Adipocyte (in vitro differentiated cells): ENCODE results near the gene SEL1L3.

Source experiments
- DNase-seq: peaks from one replicate; pipeline ENCODE4 v3.0.0-alpha.2; 2015; ENCODE audit warnings: low read depth
- H3K27me3 ChIP-seq: replicated peaks from 2 replicates; pipeline ENCODE4 v1.7.0; 2013; ENCODE audit warnings: mild to moderate bottlenecking, low read length, moderate library complexity; ENCODE audit not compliant: control insufficient read depth, insufficient read depth
- H3K36me3 ChIP-seq: 2 replicates; pipeline ENCODE4 v1.7.0; 2013; ENCODE audit warnings: low read length, mild to moderate bottlenecking, moderate library complexity; ENCODE audit not compliant: control insufficient read depth, insufficient read depth, severe bottlenecking
- H3K4me1 ChIP-seq: 2 replicates; pipeline ENCODE4 v1.7.0; 2013; ENCODE audit warnings: mild to moderate bottlenecking, low read length, moderate library complexity; ENCODE audit not compliant: control insufficient read depth, insufficient read depth
- H3K4me3 ChIP-seq: 2 replicates; pipeline ENCODE4 v1.7.0; 2013; ENCODE audit warnings: mild to moderate bottlenecking, low read length, moderate library complexity
- H3K9ac ChIP-seq: 2 replicates; pipeline ENCODE4 v1.7.0; 2013; ENCODE audit warnings: mild to moderate bottlenecking, low read length, moderate library complexity
- H3K9me3 ChIP-seq: 2 replicates; pipeline ENCODE4 v1.7.0; 2013; ENCODE audit warnings: mild to moderate bottlenecking, low read length, moderate library complexity; ENCODE audit not compliant: control insufficient read depth

Gene SEL1L3

DNA sequence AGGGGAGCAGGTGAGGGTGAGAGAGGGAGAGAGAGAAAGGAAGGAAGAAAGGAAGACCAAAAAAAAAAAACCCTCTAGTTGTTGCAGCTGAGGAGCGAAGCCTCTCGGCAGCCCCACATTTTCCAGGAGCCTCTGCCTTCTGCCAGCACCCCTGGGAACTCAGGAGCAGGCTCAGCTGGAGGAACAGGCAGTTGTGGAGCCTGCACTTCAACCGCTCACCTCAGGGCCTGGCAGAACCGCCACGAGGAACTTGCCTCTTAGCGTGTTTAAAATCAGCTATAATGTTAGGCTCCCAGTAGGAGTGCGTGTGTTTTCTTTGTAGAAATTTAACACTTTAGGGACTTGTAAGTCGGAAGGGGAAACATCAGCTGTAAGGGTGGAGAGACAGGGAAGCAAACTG is 65.7 kb downstream of the SEL1L3 start:
- Histone ChIP-seq H3K9ac (no peak overlapping the region), H3K4me1 (peaks cover 15% of the 10 kb centered on the region), H3K4me3 (no peak overlapping the region), H3K36me3 (no peaks in the 10 kb centered on the region), H3K9me3 (no peaks in the 10 kb centered on the region), H3K27me3 (no peaks in the 10 kb centered on the region)
- DNase-seq = no peak

DNA sequence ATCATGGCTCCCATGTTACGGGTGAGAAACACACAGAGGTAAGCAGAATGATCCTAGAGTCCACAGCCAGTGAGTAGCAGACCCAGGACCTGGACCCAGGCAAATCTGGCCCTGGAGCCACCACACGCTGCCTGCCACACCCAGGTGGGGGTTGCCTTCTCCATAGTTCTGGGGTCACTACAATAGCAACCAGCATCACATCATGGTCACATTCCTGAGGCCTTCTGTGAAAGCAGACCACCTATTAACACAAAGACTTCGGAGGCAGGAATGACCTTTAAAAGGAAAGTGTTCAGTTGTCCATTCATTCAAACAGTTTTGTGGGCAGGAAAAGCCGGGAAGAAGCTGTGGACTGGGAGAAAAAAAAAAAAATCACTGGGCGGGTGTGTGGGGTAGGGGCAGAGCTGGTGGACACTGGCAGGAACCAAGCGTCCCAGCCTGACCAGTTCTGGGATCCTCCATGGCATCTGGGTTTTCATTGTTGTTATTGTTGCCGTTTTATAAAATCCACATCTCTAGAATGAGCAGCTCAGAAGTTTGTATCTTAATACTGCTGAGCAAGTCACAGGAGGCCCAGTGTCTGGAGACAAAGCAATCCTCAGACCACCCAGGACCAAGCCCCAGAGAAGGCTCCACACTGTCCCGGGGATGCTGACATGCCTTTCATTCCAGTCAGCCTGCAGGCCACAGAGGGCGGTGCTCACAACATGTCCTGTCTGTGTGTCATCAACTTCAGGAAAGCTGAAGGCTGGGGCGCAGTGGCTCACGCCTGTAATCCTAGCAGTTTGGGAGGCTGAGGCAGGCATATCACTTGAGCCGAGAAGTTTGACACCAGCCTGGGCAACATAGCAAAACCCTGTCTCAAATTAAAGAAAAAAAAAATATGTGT is 67.0 kb downstream of the SEL1L3 start:
- H3K4me1 ChIP-seq = peaks cover 19% of the 10 kb centered on the region
- peak; percentile 76 for DNase-seq
- no peak overlapping the region for H3K9ac ChIP-seq
- no peaks in the 10 kb centered on the region for H3K36me3 ChIP-seq
- no peaks in the 10 kb centered on the region for H3K9me3 ChIP-seq
- H3K27me3 ChIP-seq = no peaks in the 10 kb centered on the region
- H3K4me3 ChIP-seq = no peak overlapping the region

DNA sequence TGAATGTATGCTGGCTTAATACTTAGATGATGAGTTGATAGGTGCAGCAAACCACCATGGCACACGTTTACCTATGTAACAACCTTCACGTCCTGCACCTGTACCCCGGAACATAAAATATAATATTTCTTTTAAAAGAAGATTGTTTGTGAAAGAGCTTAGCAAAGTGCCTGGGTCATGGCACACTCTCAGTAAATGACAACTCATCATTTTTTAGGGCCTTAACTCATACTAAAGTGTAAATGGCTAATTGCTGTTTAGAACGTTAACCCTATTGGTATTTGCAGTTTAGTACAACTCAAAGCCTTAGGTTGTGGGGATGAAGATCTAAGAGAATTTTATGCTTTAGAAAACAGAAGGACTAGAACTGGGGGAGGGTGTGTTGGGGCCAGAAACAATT is 67.7 kb downstream of the SEL1L3 start:
- peaks cover 19% of the 10 kb centered on the region for H3K4me1 ChIP-seq
- DNase-seq = no peak
- H3K9ac ChIP-seq = no peak overlapping the region
- no peak overlapping the region for H3K4me3 ChIP-seq
- H3K27me3 ChIP-seq = no peaks in the 10 kb centered on the region
- no peaks in the 10 kb centered on the region for H3K9me3 ChIP-seq
- H3K36me3 ChIP-seq = no peaks in the 10 kb centered on the region

DNA sequence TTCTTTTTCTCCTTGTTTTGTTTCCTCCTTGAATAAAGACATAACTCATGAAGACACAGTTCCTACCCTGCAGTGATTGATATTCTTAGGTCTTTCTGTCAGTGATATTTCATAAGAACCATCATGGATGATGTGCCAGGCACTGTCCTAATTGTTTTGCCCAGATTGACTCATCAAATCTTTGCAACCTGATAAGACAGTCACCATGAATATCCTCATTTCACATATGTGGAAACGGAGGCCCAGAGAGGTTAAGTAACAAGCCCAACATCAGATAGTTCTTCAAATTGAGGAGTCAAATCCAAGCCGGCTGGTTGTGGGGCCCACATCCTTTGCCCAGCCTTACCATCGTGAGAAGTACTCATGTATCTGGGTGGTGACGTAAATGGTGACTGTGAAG is 69.9 kb downstream of the SEL1L3 start:
- Histone ChIP-seq H3K9me3 (no peaks in the 10 kb centered on the region), H3K4me1 (peaks cover 19% of the 10 kb centered on the region), H3K4me3 (no peak overlapping the region), H3K36me3 (no peaks in the 10 kb centered on the region), H3K27me3 (peaks cover 3% of the 10 kb centered on the region), H3K9ac (no peak overlapping the region)
- DNase-seq = no peak

DNA sequence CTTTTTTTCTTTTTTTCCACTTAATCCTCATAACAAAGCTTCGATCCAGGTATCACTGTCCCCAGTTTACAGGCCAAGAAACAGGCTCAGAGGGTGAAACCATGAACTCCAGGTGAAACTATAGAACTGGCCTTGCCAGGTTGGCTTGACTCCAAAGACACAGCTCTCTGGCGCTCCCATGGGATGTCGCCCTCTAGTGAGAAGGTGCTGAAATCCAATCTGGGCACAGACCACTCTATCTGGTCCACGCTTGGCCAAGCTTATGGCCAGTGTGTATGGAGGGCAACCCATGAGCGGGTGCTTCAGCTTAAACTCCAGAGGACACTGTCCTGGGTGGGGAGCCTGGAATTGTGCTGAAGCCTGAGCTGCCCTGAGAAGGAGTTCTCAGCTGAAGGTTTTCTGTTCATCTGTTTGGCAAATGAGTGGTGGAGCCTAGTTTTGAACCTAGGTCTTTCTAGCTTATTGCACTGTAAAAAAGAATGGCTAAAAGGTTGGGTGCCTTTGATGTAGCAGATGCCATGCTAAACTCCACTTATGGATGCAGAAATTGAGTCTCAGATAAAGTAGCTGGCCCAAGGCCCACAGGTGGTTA is 70.5 kb downstream of the SEL1L3 start:
- H3K9ac ChIP-seq = no peak overlapping the region
- H3K36me3 ChIP-seq = no peaks in the 10 kb centered on the region
- H3K4me3 ChIP-seq = no peak overlapping the region
- no peak for DNase-seq
- no peaks in the 10 kb centered on the region for H3K9me3 ChIP-seq
- peaks cover 19% of the 10 kb centered on the region for H3K4me1 ChIP-seq
- H3K27me3 ChIP-seq = peaks cover 3% of the 10 kb centered on the region

DNA sequence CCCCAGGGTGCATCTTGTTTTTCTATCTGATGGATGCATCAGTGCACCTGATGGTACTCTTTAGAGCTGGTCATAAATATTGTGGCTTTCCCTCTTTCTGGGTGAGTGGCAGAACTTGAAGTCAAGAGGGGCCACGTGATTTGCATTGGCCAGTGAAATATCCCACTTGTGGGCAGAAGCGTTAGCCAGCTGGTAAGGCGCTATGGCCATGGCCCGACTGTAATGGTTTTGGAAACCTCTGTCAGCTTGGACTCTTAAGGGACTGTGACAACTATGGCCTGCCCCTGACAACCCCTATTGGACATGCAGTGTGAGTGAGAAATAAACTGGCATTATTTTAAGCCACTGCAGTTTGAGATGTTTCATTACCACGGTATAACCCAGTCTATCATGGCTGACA is 72.8 kb downstream of the SEL1L3 start:
- no peak overlapping the region for H3K9ac ChIP-seq
- H3K27me3 ChIP-seq = peaks cover 5% of the 10 kb centered on the region
- DNase-seq = no peak
- H3K36me3 ChIP-seq = no peaks in the 10 kb centered on the region
- peaks cover 10% of the 10 kb centered on the region for H3K4me1 ChIP-seq
- H3K4me3 ChIP-seq = no peak overlapping the region
- no peaks in the 10 kb centered on the region for H3K9me3 ChIP-seq

DNA sequence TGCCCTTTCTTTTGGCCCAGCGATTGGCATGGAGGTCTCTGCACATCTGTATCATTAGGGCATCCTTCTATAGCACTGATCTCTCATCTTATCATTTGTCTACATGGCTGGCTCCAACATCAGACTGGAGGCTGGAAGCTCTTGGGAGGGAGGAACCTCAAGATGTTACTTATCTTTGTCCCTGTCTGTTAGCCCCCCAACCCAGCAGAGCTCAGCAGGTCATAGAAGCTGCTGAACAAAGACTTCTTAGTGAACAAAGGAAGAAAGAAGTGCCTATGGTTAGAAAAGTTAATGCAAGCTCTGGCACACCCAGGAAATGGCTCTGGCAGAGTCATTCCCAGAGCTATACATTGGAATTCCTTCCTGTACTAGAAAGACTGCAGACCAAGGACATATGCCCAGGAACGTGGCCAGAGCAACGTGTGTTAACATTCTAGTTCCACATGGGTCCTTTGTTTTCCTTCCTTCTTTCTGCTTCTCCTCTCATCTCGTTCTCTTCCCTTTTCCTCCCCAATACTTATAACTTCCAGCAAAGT is 74.0 kb downstream of the SEL1L3 start:
- Histone ChIP-seq H3K9me3 (no peaks in the 10 kb centered on the region), H3K36me3 (no peaks in the 10 kb centered on the region), H3K4me1 (peaks cover 10% of the 10 kb centered on the region), H3K9ac (no peak overlapping the region), H3K4me3 (no peak overlapping the region), H3K27me3 (peaks cover 9% of the 10 kb centered on the region)
- DNase-seq = no peak

DNA sequence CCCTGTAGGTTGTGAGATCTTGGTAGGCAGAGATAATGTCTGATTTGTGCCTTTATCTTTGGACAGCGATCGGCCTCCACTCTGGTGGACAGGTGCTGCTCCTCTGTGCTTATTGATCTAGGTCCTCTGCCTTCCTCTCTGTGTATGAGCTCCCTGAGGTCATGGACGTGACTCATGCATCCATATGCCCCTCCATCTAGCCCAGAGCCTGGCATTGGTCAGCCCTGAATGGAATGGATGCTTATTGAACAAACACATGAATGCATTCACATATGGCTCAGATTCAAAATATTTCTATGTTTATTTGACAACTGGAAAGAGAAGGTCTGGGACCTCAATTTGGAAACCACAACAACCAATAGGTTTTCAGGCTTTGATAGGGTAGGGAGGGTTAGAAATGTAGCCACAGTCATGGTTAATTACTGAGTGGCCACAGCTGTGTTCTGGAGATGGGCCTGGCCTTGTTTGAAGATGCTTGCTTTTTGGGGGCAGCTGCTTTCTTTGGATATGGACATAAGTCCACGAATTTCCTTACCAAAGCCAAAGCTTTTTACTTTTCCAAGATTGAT is 76.2 kb downstream of the SEL1L3 start:
- Histone ChIP-seq H3K9me3 (no peaks in the 10 kb centered on the region), H3K36me3 (no peaks in the 10 kb centered on the region), H3K9ac (no peak overlapping the region), H3K4me3 (no peak overlapping the region), H3K4me1 (peaks cover 3% of the 10 kb centered on the region), H3K27me3 (peaks cover 9% of the 10 kb centered on the region)
- peak; percentile 25 for DNase-seq

DNA sequence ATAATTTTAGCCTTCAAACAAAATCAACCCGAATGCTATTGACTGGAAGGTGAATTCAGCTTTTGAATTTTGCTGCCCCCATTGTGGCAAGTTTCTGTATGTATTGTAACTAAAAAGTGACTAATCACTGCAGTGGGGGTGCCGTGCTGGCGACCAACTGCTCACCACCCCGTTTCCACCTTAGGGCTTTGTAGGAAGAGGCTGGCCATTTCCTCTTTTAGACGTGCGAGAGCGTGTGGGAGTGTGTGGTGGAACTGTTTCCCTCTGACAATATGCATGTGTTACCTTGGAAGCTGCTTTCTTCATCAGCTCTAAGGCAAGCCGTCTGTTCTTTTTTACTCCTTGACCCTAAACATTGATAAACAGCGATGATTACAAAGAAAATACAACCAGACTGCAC is 78.8 kb downstream of the SEL1L3 start:
- H3K9ac ChIP-seq = no peak overlapping the region

DNA sequence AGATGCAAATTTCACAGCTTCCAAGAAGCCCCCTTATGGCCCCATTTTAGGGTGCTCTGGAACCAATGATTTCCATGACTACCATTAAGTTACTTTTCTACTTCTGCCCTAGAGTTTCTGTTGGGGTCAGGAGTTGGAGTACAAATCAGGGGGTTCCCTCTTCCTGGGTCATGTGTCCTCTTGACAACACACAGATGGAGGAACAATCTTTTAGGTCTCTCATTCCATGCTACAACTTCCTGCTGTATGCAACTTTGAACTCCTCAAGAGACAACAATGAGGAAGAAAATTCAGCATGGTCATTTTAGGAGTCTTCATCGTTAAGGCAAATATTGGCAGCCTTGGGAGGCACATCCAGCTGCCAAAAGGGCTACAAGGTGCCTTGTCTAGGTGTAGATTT is 79.7 kb downstream of the SEL1L3 start:
- H3K4me1 ChIP-seq = no peaks in the 10 kb centered on the region
- no peaks in the 10 kb centered on the region for H3K9me3 ChIP-seq
- H3K36me3 ChIP-seq = no peaks in the 10 kb centered on the region
- no peak for DNase-seq
- no peak overlapping the region for H3K4me3 ChIP-seq
- peaks cover 6% of the 10 kb centered on the region for H3K27me3 ChIP-seq
- H3K9ac ChIP-seq = no peak overlapping the region

More for the DNA sequence above, 78.8 kb downstream of the SEL1L3 start:
- Histone ChIP-seq H3K36me3 (no peaks in the 10 kb centered on the region), H3K4me3 (no peak overlapping the region), H3K4me1 (no peaks in the 10 kb centered on the region), H3K27me3 (peaks cover 8% of the 10 kb centered on the region), H3K9me3 (no peaks in the 10 kb centered on the region)
- DNase-seq = no peak

DNA sequence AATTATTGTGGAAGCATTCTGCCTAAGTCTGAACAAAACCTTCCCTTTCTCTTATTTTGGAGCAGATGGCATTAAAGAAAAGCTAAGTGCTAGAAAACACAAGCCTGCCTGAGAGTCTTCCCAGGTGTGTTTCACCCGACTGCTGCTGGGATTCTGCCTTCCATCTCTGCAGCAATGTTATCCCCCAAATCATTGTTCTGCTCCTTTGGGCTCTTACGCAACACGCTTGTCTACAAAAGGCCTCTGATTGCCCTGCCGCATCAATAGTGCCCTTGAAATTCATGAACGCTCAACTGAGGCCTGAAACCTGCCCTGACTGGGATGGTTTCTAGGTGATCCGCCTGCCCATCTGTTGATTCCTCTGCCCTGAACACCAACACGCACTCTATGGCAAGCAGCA is 80.3 kb downstream of the SEL1L3 start:
- Histone ChIP-seq H3K9me3 (no peaks in the 10 kb centered on the region), H3K4me3 (no peak overlapping the region), H3K36me3 (no peaks in the 10 kb centered on the region), H3K27me3 (peaks cover 6% of the 10 kb centered on the region), H3K9ac (no peak overlapping the region), H3K4me1 (no peaks in the 10 kb centered on the region)
- no peak for DNase-seq
